SK-N-SH treated with all-trans-retinoic acid at 6 μM for 48 hours (cell line): ENCODE measurements around the gene GRHL1.

Experiments used
- ATAC-seq: fragments of 200-7000 bp; cut with Tn5 transposase; 3 replicates; pipeline ENCODE4 v1.9.1; 2020; ENCODE audit warnings: mild to moderate bottlenecking, moderate library complexity
- ARNTL ChIP-seq: fragments of 450-650 bp; formaldehyde crosslinking; IDR thresholded peaks from 2 replicates; pipeline ENCODE4 v1.5.0; 2020; ENCODE audit warnings: low read depth, mild to moderate bottlenecking, moderate library complexity, borderline replicate concordance
- BACH2 ChIP-seq: fragments of 250-450 bp; sonication (Bioruptor Pico); IDR thresholded peaks from 2 replicates; pipeline ENCODE4 v1.9.0; 2021; ENCODE audit warnings: mild to moderate bottlenecking, borderline replicate concordance
- CREB5 ChIP-seq: fragments of 250-450 bp; sonication (Bioruptor Pico); IDR thresholded peaks from 2 replicates; pipeline ENCODE4 v1.5.1; 2020; ENCODE audit warnings: low read depth, mild to moderate bottlenecking, moderate library complexity
- ESRRG ChIP-seq: fragments of 250-450 bp; sonication (Bioruptor Pico); IDR thresholded peaks from 2 replicates; pipeline ENCODE4 v1.6.1; 2021; ENCODE audit warnings: mild to moderate bottlenecking
- GLIS3 ChIP-seq: fragments of 250-450 bp; sonication (Bioruptor Pico); IDR thresholded peaks from 2 replicates; pipeline ENCODE4 v1.5.0; 2020; ENCODE audit warnings: mild to moderate bottlenecking, moderate library complexity
- ISL1 ChIP-seq: fragments of 250-450 bp; sonication (Bioruptor Pico); IDR thresholded peaks from 2 replicates; pipeline ENCODE4 v2.1.2; 2022; ENCODE audit warnings: mild to moderate bottlenecking, moderate library complexity
- OSR1 ChIP-seq: fragments of 250-450 bp; sonication (Bioruptor Pico); IDR thresholded peaks from 2 replicates; pipeline ENCODE4 v1.8.0; 2022; ENCODE audit warnings: moderate library complexity, mild to moderate bottlenecking, inconsistent platforms
- PATZ1 ChIP-seq: fragments of 250-450 bp; sonication (Bioruptor Pico); IDR thresholded peaks from 2 replicates; pipeline ENCODE4 v1.8.0; 2020; ENCODE audit warnings: mild to moderate bottlenecking, moderate library complexity, borderline replicate concordance
- PPARA ChIP-seq: fragments of 250-450 bp; sonication (Bioruptor Pico); IDR thresholded peaks from 2 replicates; pipeline ENCODE4 v1.5.0; 2020; ENCODE audit warnings: mild to moderate bottlenecking, borderline replicate concordance
- RARB ChIP-seq: fragments of 250-450 bp; sonication (Bioruptor Pico); IDR thresholded peaks from 2 replicates; pipeline ENCODE4 v1.8.0; 2021; ENCODE audit warnings: mild to moderate bottlenecking, moderate library complexity
- SNAI2 ChIP-seq: fragments of 250-450 bp; sonication (Bioruptor Pico); IDR thresholded peaks from 2 replicates; pipeline ENCODE4 v1.5.0; 2020; ENCODE audit warnings: mild to moderate bottlenecking, moderate library complexity
- TCF4 ChIP-seq: fragments of 250-450 bp; sonication (Bioruptor Pico); IDR thresholded peaks from 2 replicates; pipeline ENCODE4 v1.8.0; 2021; ENCODE audit warnings: mild to moderate bottlenecking, moderate library complexity, borderline replicate concordance
- TOX ChIP-seq: fragments of 250-450 bp; sonication (Bioruptor Pico); IDR thresholded peaks from 2 replicates; pipeline ENCODE4 v1.8.0; 2021; ENCODE audit warnings: mild to moderate bottlenecking, moderate library complexity, borderline replicate concordance
- ZFP3 ChIP-seq: fragments of 250-450 bp; sonication (Bioruptor Pico); IDR thresholded peaks from 2 replicates; pipeline ENCODE4 v1.5.0; 2020; ENCODE audit warnings: mild to moderate bottlenecking, moderate library complexity
- ZFP30 ChIP-seq: fragments of 450-650 bp; formaldehyde crosslinking; IDR thresholded peaks from 2 replicates; pipeline ENCODE4 v1.5.0; 2022; ENCODE audit warnings: mild to moderate bottlenecking, moderate library complexity
- ZNF565 ChIP-seq: fragments of 450-650 bp; formaldehyde crosslinking; conservative IDR thresholded peaks from 2 replicates; pipeline ENCODE4 v1.5.0; 2020; ENCODE audit warnings: low read depth, mild to moderate bottlenecking, moderate library complexity
- ZNF70 ChIP-seq: fragments of 450-650 bp; formaldehyde crosslinking; IDR thresholded peaks from 2 replicates; pipeline ENCODE4 v1.5.0; 2020; ENCODE audit warnings: mild to moderate bottlenecking, moderate library complexity
- ZNF8 ChIP-seq: fragments of 450-650 bp; formaldehyde crosslinking; IDR thresholded peaks from 2 replicates; pipeline ENCODE4 v1.5.0; 2020; ENCODE audit warnings: mild to moderate bottlenecking, moderate library complexity
- TF ChIP-seq, protein P1 (sequence below): fragments of 250-450 bp; sonication (Bioruptor Pico); IDR thresholded peaks from 2 replicates; pipeline ENCODE4 v1.5.1; 2021; ENCODE audit warnings: mild to moderate bottlenecking, moderate library complexity
- TF ChIP-seq, protein P2 (sequence below): fragments of 250-450 bp; sonication (Bioruptor Pico); IDR thresholded peaks from 2 replicates; pipeline ENCODE4 v1.5.0; 2020; ENCODE audit warnings: mild to moderate bottlenecking, moderate library complexity
- TF ChIP-seq, protein P3 (sequence below): fragments of 250-450 bp; sonication (Bioruptor Pico); IDR thresholded peaks from 2 replicates; pipeline ENCODE4 v1.8.0; 2021; ENCODE audit warnings: low read depth, mild to moderate bottlenecking, moderate library complexity, borderline replicate concordance

Gene GRHL1

DNA sequence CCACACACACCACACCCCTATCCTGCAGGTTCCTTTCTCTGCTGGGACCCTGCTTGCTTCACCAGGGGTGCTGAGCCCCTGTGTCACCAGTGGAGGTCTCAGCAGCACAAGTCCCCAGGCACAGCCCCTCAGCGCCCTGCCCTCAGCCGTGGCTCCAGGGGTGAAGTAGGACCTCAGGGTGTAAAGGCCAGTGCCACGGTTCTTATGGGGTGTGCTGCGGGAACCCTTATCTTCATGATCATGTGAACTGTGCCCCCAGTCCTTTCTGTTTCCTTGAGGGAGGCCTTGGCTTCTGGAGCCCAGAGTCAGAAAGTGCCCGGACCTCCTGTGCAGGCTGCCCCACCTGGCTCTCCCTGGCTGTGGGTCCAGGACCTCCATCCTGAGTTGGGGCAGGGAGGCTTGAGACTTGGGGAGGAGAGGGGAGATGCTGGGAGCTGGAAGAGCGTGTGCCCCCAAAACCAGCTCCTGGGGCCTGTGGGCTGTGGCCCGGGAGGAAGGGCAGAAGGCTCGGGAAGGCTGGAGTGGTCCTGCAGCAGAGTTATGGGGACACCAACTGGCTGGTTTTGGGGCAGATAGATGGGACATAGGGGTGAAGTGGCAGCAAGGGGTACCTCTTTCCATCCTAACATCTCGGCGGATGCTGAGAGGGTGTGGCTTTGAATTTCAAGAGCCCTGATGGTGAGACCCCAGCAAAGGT is 71.6 kb downstream of the GRHL1 start:
- peak; percentile 50; the same call in 2 of the 3 replicates for ATAC-seq

GRCh38 chr2:10026940-10027569 is 75.6 kb downstream of the GRHL1 start:
- TF ChIP-seq BACH2 (CRISPR knock-in tag) (no peak), ZFP30 (no peak), CREB5 (CRISPR knock-in tag) (no peak), PPARA (no peak), ZNF70 (CRISPR knock-in tag) (no peak)
- TF ChIP-seq, protein P1, sequence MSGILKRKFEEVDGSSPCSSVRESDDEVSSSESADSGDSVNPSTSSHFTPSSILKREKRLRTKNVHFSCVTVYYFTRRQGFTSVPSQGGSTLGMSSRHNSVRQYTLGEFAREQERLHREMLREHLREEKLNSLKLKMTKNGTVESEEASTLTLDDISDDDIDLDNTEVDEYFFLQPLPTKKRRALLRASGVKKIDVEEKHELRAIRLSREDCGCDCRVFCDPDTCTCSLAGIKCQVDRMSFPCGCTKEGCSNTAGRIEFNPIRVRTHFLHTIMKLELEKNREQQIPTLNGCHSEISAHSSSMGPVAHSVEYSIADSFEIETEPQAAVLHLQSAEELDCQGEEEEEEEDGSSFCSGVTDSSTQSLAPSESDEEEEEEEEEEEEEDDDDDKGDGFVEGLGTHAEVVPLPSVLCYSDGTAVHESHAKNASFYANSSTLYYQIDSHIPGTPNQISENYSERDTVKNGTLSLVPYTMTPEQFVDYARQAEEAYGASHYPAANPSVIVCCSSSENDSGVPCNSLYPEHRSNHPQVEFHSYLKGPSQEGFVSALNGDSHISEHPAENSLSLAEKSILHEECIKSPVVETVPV (CRISPR knock-in tag), result no peak
- ATAC-seq, result no peak

More for the DNA sequence above, 71.6 kb downstream of the GRHL1 start:
- TF ChIP-seq ARNTL (CRISPR knock-in tag) (no peak), ZNF8 (CRISPR knock-in tag) (no peak), ZNF70 (CRISPR knock-in tag) (no peak), ZFP3 (no peak), TOX (CRISPR knock-in tag) (no peak), OSR1 (CRISPR knock-in tag) (no peak), TCF4 (CRISPR knock-in tag) (no peak), ESRRG (no peak), GLIS3 (CRISPR knock-in tag) (no peak), SNAI2 (no peak), ISL1 (no peak)
- TF ChIP-seq, protein P1 (CRISPR knock-in tag), result no peak
- TF ChIP-seq, all 23 proteins: peak for 0

DNA sequence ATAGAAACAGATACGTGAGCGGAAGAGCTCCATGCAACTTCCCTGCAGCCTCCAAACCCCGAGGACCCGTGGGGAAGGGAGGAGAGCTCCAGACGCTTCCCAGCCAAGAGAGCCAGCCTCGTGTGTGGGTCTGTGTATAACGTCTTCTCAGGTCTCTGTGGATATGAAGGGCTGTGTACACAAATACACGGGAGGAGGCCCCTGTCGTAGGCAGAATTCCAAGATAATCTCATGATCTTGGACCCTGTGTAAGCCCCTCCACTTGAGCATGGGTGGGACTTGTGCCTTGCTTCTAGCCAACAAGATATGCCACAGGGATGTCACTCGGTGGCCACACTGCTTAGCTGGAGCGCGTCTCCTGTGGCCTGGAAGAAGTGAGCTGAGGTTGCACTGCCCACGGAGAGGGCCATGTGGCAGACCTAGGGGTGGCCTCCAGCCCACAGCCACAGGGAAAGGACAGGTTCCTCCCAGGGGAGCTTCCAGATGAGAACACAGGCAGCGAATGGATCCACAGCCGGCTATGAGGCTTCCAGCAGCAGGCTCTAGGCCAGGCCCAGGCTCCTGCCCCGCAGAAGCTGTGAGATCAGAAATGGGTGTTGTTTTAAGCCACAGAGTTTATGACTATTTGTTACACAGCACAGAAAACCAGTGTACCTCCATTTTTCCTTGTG is 76.3 kb downstream of the GRHL1 start:
- ATAC-seq, result no peak
- TF ChIP-seq, protein P1 (CRISPR knock-in tag), result no peak
- TF ChIP-seq TCF4 (CRISPR knock-in tag) (no peak), CREB5 (CRISPR knock-in tag) (no peak), RARB (CRISPR knock-in tag) (no peak), OSR1 (CRISPR knock-in tag) (no peak), PPARA (no peak), ISL1 (no peak), ZFP3 (no peak), PATZ1 (CRISPR knock-in tag) (no peak), ZNF565 (CRISPR knock-in tag) (no peak), ESRRG (no peak), ZNF70 (CRISPR knock-in tag) (no peak), GLIS3 (CRISPR knock-in tag) (no peak), BACH2 (CRISPR knock-in tag) (no peak)
- TF ChIP-seq, protein P2, sequence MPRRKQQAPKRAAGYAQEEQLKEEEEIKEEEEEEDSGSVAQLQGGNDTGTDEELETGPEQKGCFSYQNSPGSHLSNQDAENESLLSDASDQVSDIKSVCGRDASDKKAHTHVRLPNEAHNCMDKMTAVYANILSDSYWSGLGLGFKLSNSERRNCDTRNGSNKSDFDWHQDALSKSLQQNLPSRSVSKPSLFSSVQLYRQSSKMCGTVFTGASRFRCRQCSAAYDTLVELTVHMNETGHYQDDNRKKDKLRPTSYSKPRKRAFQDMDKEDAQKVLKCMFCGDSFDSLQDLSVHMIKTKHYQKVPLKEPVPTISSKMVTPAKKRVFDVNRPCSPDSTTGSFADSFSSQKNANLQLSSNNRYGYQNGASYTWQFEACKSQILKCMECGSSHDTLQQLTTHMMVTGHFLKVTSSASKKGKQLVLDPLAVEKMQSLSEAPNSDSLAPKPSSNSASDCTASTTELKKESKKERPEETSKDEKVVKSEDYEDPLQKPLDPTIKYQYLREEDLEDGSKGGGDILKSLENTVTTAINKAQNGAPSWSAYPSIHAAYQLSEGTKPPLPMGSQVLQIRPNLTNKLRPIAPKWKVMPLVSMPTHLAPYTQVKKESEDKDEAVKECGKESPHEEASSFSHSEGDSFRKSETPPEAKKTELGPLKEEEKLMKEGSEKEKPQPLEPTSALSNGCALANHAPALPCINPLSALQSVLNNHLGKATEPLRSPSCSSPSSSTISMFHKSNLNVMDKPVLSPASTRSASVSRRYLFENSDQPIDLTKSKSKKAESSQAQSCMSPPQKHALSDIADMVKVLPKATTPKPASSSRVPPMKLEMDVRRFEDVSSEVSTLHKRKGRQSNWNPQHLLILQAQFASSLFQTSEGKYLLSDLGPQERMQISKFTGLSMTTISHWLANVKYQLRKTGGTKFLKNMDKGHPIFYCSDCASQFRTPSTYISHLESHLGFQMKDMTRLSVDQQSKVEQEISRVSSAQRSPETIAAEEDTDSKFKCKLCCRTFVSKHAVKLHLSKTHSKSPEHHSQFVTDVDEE (CRISPR knock-in tag), result no peak
- TF ChIP-seq, protein P3, sequence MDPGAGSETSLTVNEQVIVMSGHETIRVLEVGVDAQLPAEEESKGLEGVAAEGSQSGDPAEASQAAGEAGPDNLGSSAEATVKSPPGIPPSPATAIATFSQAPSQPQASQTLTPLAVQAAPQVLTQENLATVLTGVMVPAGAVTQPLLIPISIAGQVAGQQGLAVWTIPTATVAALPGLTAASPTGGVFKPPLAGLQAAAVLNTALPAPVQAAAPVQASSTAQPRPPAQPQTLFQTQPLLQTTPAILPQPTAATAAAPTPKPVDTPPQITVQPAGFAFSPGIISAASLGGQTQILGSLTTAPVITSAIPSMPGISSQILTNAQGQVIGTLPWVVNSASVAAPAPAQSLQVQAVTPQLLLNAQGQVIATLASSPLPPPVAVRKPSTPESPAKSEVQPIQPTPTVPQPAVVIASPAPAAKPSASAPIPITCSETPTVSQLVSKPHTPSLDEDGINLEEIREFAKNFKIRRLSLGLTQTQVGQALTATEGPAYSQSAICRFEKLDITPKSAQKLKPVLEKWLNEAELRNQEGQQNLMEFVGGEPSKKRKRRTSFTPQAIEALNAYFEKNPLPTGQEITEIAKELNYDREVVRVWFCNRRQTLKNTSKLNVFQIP (CRISPR knock-in tag), result no peak
